Measurements from ENCODE around the gene KIF6.

KIF6 gene

DNA sequence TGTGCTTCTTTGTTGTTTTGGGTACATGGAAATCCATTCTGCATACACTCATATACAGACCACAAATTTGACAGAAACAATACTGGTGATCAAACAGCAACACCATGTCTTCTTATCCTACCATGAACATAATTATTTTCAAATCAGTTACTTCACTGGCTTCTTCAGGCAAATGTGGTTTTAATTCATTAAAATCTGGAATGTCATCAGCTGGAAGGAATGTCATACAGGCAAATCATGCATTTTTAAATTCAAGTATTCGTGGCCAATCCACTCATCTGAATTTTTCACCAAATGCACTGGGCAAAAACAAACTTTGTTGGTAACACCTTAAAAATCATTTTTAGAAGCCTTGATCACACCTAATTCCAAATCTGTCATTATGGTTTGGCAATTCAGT lies 59.3 kb downstream of the KIF6 start:
- no peak for DNase-seq (ENCODE audit: low read depth, low spot score)

DNA sequence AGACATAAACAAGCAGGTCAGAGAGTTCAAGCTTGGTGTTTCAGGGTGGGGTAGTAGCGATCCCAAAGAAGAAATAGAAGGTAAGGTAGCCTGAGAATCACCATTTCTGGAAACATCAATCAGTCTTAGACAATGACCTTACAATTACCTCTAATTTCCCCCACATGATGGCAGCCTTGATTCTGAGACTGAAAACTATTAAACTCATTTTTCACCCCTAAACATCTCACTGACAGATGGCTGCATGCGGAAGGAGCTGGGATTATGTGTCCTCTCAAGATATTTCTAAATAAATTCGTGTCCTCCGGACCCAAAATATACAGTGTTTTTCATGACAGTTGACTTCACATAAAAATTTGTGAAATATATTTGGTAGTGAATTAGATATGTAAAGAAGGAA lies 61.0 kb downstream of the KIF6 start:
- DNase-seq (ENCODE audit: low read depth, low spot score) = no peak

DNA sequence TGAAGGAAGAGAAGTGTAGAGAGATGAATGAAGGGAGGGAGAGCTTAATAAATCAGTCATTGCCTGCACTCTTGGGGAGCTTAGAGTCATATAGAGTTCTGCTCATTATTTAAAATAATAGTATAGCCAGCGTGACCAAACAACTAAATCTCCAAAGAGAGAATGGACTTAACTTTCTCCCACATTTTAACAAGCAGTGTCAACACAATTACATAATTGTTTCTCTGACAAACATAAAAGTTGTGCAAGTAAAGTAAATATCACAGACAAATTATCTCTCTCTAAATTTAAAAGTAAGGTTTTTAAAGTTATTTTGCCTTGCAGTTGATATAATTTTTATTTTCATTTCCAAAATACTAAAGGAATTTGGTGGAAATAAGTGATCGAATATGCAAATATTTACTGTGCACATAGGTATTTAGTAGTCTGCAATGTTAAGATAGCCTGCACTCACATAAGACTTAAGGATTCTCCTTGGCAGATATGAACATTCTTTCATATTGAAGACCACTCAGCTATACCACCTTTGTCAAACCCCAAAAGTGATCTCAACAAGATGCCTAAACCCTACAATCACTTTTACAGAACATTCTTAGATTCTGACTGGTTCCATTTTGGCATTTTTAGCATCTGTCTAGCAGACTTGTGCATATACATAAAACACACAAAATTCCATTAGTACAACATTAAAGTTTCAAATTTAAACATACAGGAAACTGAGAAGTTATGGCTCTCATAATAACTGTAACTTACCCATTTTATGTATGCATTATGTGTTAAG lies 67.7 kb downstream of the KIF6 start:
- no peak for DNase-seq (ENCODE audit: low read depth, low spot score)

DNA sequence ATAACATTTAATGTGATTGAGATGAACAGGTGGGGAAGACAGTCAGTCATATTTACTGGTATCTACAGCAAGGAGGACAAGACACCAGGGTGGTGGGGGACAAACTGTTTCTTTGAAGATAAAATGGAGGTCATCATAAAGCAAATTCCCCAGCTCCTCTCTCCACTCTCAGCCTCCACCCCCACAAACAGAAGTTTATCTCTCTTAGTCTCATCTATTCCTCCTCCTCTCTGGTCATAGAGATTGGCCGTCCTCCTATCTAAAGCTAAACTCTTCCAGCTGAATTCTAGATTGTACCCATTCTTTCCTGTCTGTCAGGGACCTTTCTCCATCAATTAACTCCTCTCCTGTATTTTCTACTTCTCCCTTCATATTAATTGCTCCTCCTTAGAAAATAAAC lies 71.1 kb downstream of the KIF6 start:
- DNase-seq (ENCODE audit: low read depth, low spot score) = no peak

DNA sequence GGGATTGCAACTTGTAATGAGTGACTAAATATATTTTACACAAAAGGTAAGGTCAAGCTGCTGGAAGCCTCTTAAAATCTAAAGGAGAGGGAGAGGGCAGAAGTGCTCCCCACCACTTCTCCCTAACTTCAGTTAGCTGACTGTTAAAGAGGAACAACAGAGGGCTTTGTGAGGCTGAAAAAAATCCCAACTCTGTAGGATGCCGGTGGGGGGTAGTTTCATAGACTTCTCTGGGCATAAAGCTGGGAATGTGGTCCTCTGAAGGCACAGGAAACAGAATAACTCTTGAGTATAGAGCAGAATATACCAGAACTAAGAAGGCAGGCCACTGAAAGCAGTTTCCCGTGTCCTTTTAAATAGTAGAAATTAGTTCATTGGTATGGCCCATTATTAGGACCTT lies 71.6 kb downstream of the KIF6 start:
- DNase-seq (ENCODE audit: low read depth, low spot score) = no peak

DNA sequence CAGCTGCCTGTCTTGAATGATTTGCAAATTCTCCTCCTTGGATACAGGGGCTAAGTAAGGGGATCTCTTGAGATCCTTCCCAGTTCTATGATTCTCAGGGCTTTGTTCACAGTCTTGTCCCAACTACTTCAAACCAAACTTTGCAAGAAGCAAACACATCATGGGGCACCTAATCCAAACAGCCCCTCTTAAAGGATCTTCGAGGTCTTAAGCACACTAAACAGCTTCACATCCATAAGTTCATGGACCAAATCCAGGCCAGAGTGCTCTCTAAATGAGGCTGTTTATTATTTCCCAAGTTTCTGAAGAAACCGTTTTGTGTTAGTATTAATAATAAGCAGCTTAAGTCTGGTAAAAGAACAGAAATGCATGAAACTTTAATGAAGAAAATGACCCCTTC lies 75.2 kb downstream of the KIF6 start:
- DNase-seq (ENCODE audit: low read depth, low spot score) = no peak

DNA sequence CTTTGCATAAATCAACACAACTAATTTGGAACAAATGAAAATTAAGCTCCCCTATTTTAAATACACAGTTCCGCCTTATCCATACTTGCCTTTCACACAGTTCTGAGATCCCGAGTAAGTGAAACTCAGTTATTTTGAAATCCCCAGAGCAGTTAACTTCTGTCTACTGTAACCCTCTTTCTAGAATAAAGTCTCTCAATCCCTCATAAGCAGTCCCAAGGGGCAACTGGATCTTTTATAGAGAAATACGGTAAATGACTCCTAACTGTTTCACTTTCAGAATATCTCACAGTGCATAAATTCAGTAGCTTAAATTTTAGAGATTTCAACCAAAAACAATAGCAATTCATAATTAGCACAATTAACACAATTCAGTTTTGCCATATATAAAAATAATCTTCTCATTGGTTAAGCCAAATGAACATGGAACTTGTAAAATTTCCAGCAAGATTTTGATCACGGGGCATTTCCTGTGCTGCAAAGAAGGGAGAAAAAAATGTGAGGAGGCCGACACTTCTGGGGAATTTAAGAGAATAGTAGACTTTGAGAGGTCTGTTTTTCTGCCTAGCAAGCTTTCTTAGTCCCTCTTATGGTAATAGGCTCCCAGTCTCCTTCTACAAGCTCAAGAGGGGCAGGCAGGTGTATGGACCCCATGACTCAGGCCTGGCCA lies 78.3 kb downstream of the KIF6 start:
- no peak for DNase-seq (ENCODE audit: low read depth, low spot score)

DNA sequence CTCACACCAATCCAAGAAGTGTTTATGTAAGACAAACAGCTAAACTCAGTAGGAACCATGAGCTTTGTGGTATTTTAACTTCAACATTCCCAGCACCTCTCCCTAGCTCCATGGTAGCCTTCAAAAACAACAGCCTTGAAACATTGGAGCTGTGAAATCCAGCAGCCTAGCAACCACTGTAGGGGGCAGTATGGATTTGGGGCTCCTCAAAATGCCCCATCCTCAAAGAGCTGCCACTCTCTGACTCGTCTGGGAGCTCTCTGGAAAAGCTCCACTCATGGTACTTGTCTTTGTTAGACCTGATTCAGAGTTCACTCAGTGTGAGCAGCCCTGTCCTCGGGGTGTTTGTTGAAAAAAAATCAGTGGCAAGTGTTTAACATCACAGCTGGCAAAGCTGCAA lies 82.9 kb downstream of the KIF6 start:
- DNase-seq (ENCODE audit: low read depth, low spot score) = no peak

DNA sequence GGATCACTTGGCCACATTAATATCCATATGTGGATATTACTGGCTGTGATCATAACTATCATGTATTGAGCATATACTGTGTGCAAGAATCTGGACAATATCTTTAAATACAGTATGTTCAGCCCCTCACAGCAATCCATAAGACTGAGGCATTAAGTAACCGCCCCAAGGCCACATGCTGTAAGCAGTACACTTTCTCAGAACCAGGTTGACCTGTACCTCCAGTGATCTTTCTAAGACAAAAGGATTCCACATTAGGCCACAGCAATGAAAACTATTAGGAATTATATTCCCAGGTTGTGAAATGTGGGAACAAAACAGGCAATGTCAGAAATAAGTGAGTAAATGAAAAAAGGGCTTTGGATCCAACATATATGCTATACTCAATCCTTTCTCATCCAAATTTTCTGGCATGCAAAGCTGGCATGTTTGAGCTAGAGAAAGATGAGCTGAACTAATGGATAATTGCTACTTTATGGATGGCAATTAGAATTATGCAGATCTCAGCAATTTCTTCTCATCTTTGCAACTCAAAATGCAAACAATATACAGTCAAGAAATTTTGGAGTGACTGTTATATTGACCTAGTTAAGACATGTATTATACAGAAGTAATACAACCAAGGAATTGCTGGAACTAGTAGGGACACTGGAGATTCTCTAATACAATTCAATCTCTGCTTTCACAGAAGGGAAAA lies 86.9 kb downstream of the KIF6 start:
- DNase-seq (ENCODE audit: low read depth, low spot score) = no peak

DNA sequence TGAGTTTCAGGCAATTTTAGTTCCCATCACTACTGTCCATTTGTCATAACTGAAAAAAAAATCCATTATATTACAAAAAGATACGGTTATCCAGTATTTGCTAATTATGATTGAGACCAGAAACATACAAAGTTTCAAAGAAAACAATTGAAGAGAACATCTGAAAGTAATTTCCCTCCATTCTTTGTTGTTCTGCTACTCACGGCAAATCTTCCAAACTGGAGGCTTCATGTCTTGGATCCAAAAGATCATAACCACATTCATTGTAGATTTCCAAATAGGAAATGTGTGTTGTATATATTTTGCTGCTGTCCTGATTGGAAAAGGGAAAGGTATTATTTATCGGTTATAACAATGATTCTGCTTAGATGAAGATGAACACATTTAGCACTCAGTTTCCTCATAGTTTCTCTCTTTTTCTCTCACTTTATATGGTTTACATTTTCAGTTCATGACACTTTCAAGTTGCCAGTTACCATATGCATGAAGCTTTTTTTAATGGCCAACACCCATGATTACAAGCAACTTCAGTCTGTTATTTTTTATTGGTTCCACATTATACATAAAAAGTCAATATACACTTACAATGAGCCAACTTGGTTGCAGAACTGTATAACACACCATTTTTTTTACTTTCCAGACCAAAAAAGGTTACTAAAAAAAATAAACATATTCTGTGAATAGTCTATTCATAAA lies 90.4 kb downstream of the KIF6 start:
- DNase-seq (ENCODE audit: low read depth, low spot score) = no peak

DNA sequence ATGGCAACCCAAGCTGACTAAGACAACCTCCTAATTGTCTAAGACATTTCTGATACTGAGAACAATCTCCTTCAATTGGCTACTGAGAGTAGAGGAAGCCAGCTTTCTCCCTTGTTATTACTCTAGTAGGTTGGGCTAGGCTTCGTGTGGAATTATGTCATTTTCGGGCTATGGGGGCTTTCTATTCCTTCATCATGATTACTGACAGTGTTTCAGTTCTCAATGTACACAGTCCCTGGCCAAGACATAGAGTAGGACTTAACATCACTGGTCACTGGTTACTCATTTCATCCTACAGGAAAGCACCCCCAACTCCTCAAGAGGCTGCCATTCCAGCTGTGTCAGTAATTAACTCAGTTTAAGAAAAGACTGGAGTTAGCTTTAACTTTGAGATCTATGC lies 100.0 kb downstream of the KIF6 start:
- DNase-seq (ENCODE audit: low read depth, low spot score) = no peak

DNA sequence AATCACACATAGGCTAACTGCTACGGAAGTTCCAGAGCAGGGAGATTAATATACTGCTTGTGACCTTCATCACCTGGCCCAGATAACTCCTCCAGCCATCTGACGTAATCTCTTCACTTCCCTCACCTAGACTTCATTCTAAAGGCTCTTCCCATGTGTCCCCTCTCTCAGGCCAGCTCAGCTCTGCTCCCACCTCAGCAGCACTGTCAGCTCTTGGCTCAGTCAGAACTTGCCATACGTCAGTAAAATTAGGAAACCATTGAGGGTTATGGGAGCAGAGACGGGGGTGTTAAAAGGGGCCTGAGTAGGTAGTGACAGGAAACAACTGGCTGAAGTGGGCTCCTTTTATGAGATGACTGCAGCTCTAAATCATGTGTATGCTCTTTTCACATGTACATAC lies 101.5 kb downstream of the KIF6 start:
- no peak for DNase-seq (ENCODE audit: low read depth, low spot score)

DNA sequence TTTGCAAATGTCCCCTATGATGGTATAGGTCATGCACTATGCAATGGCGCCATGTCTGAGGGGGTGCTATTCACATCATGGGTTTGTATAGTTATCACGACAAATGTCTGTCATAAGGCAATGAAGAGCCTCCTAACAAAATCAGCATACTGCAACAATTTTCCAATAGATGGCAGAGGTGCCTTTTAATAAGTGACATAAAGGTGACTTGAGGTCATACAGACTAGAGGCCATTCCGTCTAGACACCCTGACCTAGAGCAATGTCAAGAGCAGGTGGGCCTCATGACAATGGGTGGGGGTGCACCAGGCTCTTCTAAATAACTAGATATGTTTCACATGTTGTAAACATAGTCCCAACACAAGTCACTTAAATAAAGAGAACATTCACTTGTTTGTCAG lies 107.7 kb downstream of the KIF6 start:
- DNase-seq (ENCODE audit: low read depth, low spot score) = no peak

DNA sequence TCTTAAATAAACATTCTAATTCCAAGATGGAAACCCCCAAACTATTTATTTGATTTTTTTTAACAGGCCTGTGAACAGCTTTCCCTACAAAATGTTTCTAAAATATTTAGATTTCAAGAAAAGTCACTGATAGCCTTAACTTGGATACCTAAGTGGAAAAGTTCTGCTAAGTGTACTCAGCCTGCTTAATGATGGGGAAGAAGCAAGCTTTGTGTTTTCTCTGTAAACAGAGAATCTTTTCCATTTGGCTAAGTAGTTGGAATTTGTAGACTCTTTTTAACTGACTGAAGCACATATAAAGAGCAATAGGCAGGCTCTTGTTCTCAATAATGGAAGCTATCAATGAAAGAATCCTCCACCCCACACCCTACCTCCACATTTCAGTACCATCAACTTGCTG lies 108.2 kb downstream of the KIF6 start:
- no peak for DNase-seq (ENCODE audit: low read depth, low spot score)

DNA sequence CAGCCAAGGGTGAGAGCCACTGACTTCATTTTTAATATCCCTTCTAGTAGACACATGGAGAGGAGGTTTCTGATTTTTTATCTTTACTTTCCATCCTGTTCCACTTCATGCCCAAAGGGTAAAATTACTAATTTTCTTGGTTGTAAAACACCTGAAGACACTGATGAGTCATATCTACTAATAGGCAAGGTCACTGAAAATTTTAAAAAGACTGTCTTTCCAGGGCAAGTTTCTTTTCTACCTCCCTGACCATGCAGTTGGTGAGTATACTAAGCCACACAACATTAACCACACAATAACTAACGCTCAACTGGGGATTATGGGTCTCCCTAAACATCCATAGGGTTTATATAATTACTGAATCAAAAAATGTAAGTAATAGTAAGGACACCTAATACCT lies 109.6 kb downstream of the KIF6 start:
- no peak for DNase-seq (ENCODE audit: low read depth, low spot score)

DNA sequence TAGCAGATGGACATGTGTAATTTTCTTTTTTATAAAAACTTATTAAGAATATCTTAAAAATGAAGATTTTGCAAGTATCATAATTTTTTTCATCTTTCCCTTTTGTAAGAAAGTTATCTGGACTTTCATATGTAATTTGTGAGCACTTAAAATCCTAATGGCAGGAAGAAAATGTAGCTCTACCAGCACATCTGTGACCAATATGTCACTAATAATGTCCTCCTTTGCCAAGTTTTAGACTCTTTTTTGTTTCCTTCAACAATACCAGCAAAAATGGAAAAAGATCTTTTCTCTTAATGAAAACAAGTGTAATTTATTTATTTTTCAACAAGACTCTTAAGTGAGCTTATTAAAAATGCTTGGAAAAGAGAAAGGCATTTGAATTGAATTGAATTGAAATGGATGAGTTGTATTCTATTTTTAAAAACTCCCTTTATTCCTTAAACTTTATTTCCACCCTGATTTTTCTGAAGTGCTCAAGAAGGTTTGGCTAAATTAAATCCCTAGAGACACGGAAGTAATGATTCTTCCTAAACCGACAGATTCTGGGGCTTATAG lies 110.7 kb downstream of the KIF6 start:
- no peak for DNase-seq (ENCODE audit: low read depth, low spot score)

DNA sequence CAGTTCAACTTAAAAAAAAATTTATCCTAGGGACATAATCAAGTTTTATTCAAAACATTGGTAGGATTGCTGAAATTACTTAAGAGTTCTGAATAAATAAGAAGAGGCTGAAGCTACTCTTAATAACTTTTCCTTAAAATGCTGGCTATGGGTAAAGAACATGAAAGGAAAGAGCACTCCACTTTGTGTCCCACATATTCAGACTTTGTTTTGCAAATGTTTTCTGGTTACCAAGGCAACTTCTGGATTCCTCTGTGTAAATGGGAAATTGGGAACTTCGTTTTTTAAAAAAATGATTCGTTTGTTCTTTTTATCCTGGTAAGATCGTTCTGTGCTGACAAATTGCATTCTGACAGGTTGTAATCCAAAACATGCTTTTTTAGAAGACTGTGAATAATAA lies 115.0 kb downstream of the KIF6 start:
- DNase-seq (ENCODE audit: low read depth, low spot score) = no peak

DNA sequence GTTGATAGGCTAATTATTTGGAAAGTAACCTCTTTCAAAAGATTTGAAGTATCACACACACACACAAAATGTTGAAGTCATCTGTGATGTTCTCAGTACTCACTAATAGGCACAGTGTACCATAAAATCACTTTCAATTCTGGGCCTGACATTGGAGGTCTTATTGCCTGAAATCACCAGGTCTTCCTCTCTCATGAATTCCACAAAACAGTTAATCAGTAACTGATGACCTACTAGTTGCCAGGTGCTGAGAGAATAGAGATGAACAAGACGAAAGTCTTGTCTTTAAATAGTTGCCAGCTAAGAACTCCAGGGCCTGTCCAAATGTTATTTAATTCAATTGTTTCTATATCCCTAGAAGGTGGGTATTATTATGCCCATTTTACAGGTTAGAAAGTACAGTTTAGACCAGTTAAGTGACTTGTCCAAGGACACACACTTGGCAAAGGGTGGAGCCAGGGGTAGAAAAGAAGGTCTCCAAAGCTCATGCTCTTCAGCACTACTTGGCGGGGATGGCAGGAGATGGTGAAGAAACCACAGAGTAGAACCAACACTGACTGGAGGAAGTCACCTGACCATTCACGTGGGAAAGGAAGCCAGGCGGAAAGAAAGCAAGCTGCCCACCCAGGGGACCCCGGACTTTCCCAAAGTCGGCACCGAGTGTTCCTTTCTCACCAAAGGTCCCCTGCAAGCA lies 116.4 kb downstream of the KIF6 start:
- DNase-seq (ENCODE audit: low read depth, low spot score) = no peak

DNA sequence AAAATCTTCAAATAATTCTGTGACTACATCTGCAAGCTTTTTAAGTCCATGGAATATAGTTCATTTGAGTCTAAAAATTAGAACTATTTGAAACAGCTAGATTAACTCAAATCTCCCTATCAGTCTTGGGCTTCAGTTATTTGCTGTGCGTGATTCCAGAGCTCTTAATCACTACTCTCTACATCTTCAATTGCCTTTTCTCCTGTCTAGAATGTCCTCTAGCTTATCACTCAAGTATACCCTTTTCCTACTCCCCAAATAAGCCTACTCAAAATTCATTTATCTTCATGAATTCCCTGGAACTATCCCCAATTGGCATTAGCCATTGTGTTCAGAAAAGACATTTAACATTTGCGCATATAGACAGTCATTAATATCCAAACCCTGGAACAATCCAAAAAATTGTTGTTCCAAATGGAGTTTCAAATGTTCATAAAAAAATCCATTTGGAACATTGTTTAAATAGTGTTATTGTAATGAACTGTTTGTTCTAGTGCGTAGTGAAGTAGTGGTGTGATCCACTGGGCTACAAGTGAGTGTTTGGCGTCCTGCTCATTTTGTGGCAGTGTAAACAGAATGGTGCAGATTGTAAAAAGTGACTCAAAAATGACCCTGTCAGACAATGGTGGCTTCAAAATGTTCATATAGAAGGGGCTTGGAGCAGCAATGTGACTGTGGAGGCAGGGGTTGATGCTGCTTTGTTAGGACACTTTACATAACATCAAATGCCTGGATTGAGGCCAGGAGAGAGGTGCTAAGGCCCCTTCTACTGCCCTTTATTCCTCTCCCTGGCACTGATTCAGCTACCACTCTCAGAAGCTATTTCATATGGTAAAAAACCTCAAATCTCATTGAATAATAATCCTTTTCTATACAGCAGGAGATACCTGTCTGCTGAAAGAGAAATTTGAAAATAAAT lies 122.3 kb downstream of the KIF6 start:
- no peak for DNase-seq (ENCODE audit: low read depth, low spot score)

DNA sequence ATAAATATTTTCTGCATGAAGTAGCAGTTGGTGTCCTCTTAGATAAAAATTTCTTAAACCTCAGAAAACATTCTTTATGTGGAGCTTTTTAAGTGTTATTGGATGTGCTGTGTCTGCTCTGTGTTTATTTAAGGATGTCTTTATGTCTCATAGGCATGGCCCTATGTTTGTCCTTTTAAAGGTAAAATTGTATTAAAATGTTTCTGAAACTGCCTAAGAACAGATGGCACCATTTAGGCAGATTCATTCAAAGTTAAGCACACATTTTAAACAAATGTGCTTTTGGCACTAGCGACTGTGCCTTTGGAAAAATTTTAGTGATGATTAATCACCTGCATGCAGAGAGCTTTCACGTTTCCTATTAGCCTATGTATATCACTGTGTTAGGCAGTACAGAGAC lies 125.2 kb downstream of the KIF6 start:
- no peak for DNase-seq (ENCODE audit: low read depth, low spot score)

Data from activated CD4-positive, CD25-positive, alpha-beta regulatory T cell treated with anti-CD3 and anti-CD28 coated beads, Interleukin-2, amount 50 U/mL, for 16 hours (primary cell).